GM21367 (cell line): Measurements from ENCODE around the gene CD58.
"Not testable (repeated sequence)": the region's sequence is repeated elsewhere in the genome, so short reads cannot be mapped to it uniquely, and the experiment has no call there.

ENCODE experiments used
- ATAC-seq: cut with Tn5 transposase; IDR thresholded peaks from one replicate; pipeline ENCODE4 v1.9.1; 2021; ENCODE audit not compliant: unreplicated experiment

The CD58 gene

GRCh38 chr1:116571215-116571919 is 541 bp upstream of the CD58 start:
- ATAC-seq = no peak

GRCh38 chr1:116569776-116570357 is 959 bp downstream of the CD58 start:
- ATAC-seq = no peak

GRCh38 chr1:116569381-116569670 is 1.5 kb downstream of the CD58 start:
- no peak for ATAC-seq

- ATAC-seq = no peak
Observed at GRCh38 chr1:116568662-116569380, 2.0 kb downstream of the CD58 start.

GRCh38 chr1:116567790-116568661 is 2.8 kb downstream of the CD58 start:
- ATAC-seq = no peak

GRCh38 chr1:116565222-116565621 is 5.6 kb downstream of the CD58 start:
- no peak for ATAC-seq

GRCh38 chr1:116564426-116564825 is 6.4 kb downstream of the CD58 start:
- no peak for ATAC-seq

GRCh38 chr1:116562465-116562864 is 8.4 kb downstream of the CD58 start:
- not testable (repeated sequence) for ATAC-seq

GRCh38 chr1:116561563-116561962 is 9.3 kb downstream of the CD58 start:
- ATAC-seq = no peak

- ATAC-seq = no peak
Observed at GRCh38 chr1:116560704-116561490, 9.9 kb downstream of the CD58 start.

- no peak for ATAC-seq
Observed at GRCh38 chr1:116559304-116559761, 11.5 kb downstream of the CD58 start.

- ATAC-seq = no peak
Observed at GRCh38 chr1:116558571-116558970, 12.3 kb downstream of the CD58 start.

- ATAC-seq = peak; percentile 22
Observed at GRCh38 chr1:116558140-116558549, 12.7 kb downstream of the CD58 start.

- no peak for ATAC-seq
Observed at GRCh38 chr1:116557323-116557878, 13.4 kb downstream of the CD58 start.

- peak; percentile 51 for ATAC-seq
Observed at GRCh38 chr1:116556289-116557006, 14.4 kb downstream of the CD58 start.

GRCh38 chr1:116554924-116555323 is 15.9 kb downstream of the CD58 start:
- ATAC-seq = no peak

GRCh38 chr1:116553386-116554115 is 17.3 kb downstream of the CD58 start:
- no peak for ATAC-seq

- no peak for ATAC-seq
Observed at GRCh38 chr1:116546354-116546977, 24.4 kb downstream of the CD58 start.

GRCh38 chr1:116545359-116545705 is 25.5 kb downstream of the CD58 start:
- ATAC-seq = no peak
